Measurements from ENCODE around the gene RAB25. TPM values are rescaled to one million over a fixed set of nuclear protein-coding genes. Genes with fewer than 3 reads are reported as not detected.

RAB25 gene
- total RNA-seq, 1 donor from 2014 or later, result 3.1 TPM

DNA sequence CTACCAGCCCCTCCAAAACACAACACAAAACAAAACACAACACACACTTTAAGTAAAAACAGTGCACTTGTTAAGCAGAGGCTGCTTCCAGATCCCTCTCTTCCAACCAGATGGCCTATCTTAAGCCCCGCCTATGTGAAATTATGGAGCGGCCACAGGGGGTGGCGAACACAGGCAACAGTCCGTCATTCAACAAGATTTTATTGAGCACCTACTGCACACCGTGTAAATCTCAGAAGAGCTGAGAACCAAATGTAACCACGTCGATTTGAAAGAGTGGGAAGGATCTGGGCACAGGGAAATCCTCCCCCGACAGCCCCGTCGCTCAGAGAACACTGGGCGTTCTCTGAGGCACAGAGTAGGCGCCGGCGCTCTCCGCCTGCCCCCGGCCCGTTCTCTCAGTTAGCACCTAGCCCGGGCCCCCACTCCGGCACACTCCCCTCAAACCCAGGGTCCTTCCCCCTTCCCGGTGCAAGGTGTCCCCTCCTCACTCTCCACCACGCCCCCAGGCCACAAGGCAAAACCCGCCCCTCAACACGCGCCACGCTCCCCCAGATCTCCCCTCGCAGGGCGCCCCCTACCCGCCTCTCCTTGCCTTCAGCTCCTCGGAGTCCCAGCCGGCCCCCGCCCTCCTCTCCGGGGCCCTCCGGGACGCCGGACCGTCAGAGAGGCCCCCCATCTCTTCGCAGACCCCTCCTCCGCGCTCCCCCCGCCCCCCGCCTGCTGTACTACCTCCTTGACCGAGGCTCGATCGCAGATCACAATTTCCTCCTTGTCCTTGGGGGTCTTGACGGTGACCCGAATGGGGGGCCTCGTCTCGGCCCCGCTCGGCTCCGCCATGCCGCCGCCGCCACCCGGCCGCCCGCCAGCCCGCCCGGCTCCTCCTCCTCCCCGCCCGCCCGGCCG is 7.8 kb upstream of the RAB25 start:
- TF ChIP-seq EZH2 (IDR thresholded peaks at IDR 0.05; ENCODE audit: insufficient read depth, low read length), result no peak
- TF ChIP-seq, protein P1, sequence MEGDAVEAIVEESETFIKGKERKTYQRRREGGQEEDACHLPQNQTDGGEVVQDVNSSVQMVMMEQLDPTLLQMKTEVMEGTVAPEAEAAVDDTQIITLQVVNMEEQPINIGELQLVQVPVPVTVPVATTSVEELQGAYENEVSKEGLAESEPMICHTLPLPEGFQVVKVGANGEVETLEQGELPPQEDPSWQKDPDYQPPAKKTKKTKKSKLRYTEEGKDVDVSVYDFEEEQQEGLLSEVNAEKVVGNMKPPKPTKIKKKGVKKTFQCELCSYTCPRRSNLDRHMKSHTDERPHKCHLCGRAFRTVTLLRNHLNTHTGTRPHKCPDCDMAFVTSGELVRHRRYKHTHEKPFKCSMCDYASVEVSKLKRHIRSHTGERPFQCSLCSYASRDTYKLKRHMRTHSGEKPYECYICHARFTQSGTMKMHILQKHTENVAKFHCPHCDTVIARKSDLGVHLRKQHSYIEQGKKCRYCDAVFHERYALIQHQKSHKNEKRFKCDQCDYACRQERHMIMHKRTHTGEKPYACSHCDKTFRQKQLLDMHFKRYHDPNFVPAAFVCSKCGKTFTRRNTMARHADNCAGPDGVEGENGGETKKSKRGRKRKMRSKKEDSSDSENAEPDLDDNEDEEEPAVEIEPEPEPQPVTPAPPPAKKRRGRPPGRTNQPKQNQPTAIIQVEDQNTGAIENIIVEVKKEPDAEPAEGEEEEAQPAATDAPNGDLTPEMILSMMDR (IDR thresholded peaks at IDR 0.05; ENCODE audit: insufficient read depth, low read depth, low read length), result no peak

DNA sequence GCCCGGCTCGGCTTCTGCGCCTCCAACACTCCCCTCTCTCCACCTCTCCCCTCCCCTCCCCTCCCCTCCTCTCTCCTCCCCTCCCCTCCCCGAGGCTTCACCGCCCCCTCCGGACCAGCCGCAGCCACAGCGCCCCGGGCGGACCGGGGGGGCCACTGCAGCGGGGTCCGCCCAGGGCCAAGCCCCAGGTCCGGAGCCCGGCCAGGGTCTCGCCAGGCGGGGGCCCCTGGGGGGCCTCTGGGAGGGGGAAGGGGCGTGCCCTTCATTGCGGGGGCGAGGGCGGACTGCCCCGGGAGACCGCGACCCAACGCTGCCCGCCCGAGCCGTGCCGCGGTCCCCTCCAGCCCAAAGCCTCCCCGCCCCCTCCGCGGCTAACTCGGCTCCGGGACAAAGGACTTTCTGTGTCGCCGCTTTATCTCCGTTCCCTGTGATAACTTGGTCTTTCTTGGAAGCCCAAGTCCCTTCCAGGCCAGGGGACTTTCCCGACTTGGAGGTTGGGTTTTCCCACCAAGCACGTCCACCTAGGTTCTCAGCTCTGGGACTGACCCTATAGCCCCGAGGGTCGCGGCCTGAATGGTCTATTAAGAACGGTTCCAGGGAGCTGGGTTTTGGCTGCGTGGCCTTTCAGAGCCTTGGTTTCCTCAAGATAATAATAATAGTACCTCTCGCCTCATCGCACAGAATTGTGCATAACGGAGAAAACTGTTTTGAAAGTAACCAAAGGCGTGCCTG is 7.0 kb upstream of the RAB25 start, which contains the start of gene UBQLN4:
TSS of gene UBQLN4 (minus strand) at position 31 of the 732 bp plus-strand sequence. CDS start 97 bp downstream, outside the sequence.
- H3K4me3 ChIP-seq (ENCODE audit: insufficient read depth, low read depth, low read length), result peak within 1 kb of the TSS; percentile 95
- peak within 1 kb of the TSS; percentile 90 for H3K9ac ChIP-seq (ENCODE audit: low read length)
- no peaks in the 10 kb centered on the region for H3K27me3 Mint-ChIP-seq (ENCODE audit: low read depth, unreplicated experiment)
- peak within 1 kb of the TSS; percentile 97 for H3K27ac Mint-ChIP-seq (ENCODE audit: unreplicated experiment)
- H3K27me3 ChIP-seq (ENCODE audit: insufficient read depth, low read length), result no peaks in the 10 kb centered on the region
- peaks cover 35% of the 10 kb centered on the region for H3K36me3 Mint-ChIP-seq (ENCODE audit: low read depth, unreplicated experiment)
- H3K79me2 ChIP-seq (ENCODE audit: insufficient read depth, low read length), result peaks cover 40% of the 10 kb centered on the region
- no peak for FAIRE-seq
- H3K4me1 ChIP-seq (ENCODE audit: insufficient read depth, low read length), result peaks cover 6% of the 10 kb centered on the region
- peak within 1 kb of the TSS; percentile 99 for H3K4me2 ChIP-seq (ENCODE audit: low read length)
- TF ChIP-seq, protein P1 (IDR thresholded peaks at IDR 0.05; ENCODE audit: insufficient read depth, low read depth, low read length), result no peak
- no peak for TF ChIP-seq EZH2 (IDR thresholded peaks at IDR 0.05; ENCODE audit: insufficient read depth, low read length)
- H3K9me3 Mint-ChIP-seq (ENCODE audit: unreplicated experiment), result no peaks in the 10 kb centered on the region
- H3K27ac ChIP-seq (ENCODE audit: low read depth, low read length), result peak within 1 kb of the TSS; percentile 93
- H3K4me3 Mint-ChIP-seq (ENCODE audit: unreplicated experiment), result peak within 1 kb of the TSS; percentile 98
- peak within 1 kb of the TSS; percentile 90 for H2AFZ ChIP-seq (ENCODE audit: low read depth, low read length)
- peaks cover 28% of the 10 kb centered on the region for H4K20me1 ChIP-seq (ENCODE audit: insufficient read depth, low read length)
- peak; percentile 68 for DNase-seq (ENCODE audit: low read depth)
- peaks cover 13% of the 10 kb centered on the region for H3K36me3 ChIP-seq (ENCODE audit: insufficient read depth, low read length)
- no peaks in the 10 kb centered on the region for H3K9me3 ChIP-seq (ENCODE audit: insufficient read depth, low read depth, low read length)
- H3K4me1 Mint-ChIP-seq (ENCODE audit: low read depth, unreplicated experiment), result peaks cover 10% of the 10 kb centered on the region

More for the DNA sequence above, 7.8 kb upstream of the RAB25 start:
- no peaks in the 10 kb centered on the region for H3K9me3 ChIP-seq (ENCODE audit: insufficient read depth, low read depth, low read length)
- peaks cover 10% of the 10 kb centered on the region for H3K4me1 Mint-ChIP-seq (ENCODE audit: low read depth, unreplicated experiment)
- H3K9me3 Mint-ChIP-seq (ENCODE audit: unreplicated experiment), result no peaks in the 10 kb centered on the region
- H3K4me3 ChIP-seq (ENCODE audit: insufficient read depth, low read depth, low read length), result peak overlapping the region; percentile 83
- peaks cover 33% of the 10 kb centered on the region for H3K36me3 Mint-ChIP-seq (ENCODE audit: low read depth, unreplicated experiment)
- no peaks in the 10 kb centered on the region for H3K27me3 ChIP-seq (ENCODE audit: insufficient read depth, low read length)
- peak overlapping the region; percentile 91 for H3K27ac Mint-ChIP-seq (ENCODE audit: unreplicated experiment)
- DNase-seq (ENCODE audit: low read depth) (peak; percentile 54), FAIRE-seq (no peak)
- peak overlapping the region; percentile 82 for H3K9ac ChIP-seq (ENCODE audit: low read length)
- H3K27ac ChIP-seq (ENCODE audit: low read depth, low read length), result peak overlapping the region; percentile 22
- peak overlapping the region; percentile 87 for H3K4me2 ChIP-seq (ENCODE audit: low read length)
- H3K4me1 ChIP-seq (ENCODE audit: insufficient read depth, low read length), result peaks cover 6% of the 10 kb centered on the region
- H3K79me2 ChIP-seq (ENCODE audit: insufficient read depth, low read length), result peaks cover 40% of the 10 kb centered on the region
- peak overlapping the region; percentile 66 for H2AFZ ChIP-seq (ENCODE audit: low read depth, low read length)
- H3K36me3 ChIP-seq (ENCODE audit: insufficient read depth, low read length), result peaks cover 16% of the 10 kb centered on the region
- H4K20me1 ChIP-seq (ENCODE audit: insufficient read depth, low read length), result peaks cover 31% of the 10 kb centered on the region
- no peaks in the 10 kb centered on the region for H3K27me3 Mint-ChIP-seq (ENCODE audit: low read depth, unreplicated experiment)
- H3K4me3 Mint-ChIP-seq (ENCODE audit: unreplicated experiment), result peak overlapping the region; percentile 98

All from astrocyte (in vitro differentiated cells and primary cell).